Endothelial cell of umbilical vein (primary cell): Measurements from ENCODE around the gene S100A1. TPM values are rescaled to one million over a fixed set of nuclear protein-coding genes. Genes with fewer than 3 reads are reported as not detected.

Experiments used
- BruUV-seq: library from RNA; stranded (reverse); fragments of 400-500 nt; replicated peaks from 2 replicates; lab custom pipeline; 2021; lab: Mats Ljungman, UMichigan
- CTCF ChIA-PET: fragments of 300-600, 350-600 bp; sonication (Branson Sonifier 250); formaldehyde crosslinking; loops from one replicate; lab custom pipeline; 2021; ENCODE audit warnings: antibody characterized with exemption, inconsistent platforms; lab: Charles Lee
- POLR2A ChIA-PET: fragments of 300-600, 350-600 bp; sonication (Branson Sonifier 250); formaldehyde crosslinking; loops from one replicate; lab custom pipeline; 2021; ENCODE audit warnings: antibody characterized with exemption, inconsistent platforms; lab: Charles Lee
- DNase-seq: peaks from one replicate; pipeline ENCODE4 v3.0.0-alpha.2; 2011; ENCODE audit warnings: low read depth, low spot score
- FAIRE-seq: peaks from 2 replicates; lab custom pipeline; 2011; peaks lifted over from hg19 to GRCh38; lab: Jason Lieb, UNC
- H2AFZ ChIP-seq: 2 replicates; pipeline ENCODE4 v1.6.0; 2012; ENCODE audit warnings: low read depth, low read length, control low read depth, inconsistent platforms
- H3K27ac ChIP-seq: 2 replicates; pipeline ENCODE4 v1.5.1; 2011; ENCODE audit warnings: low read depth, mild to moderate bottlenecking, control low read depth, low read length, moderate library complexity; ENCODE audit not compliant: insufficient read depth
- H3K27me3 ChIP-seq, 2 experiments: 2 replicates each; pipeline versions ENCODE4 v1.6.0 to v1.6.1; 2011; ENCODE audit warnings: low read length in 2 of 2, mixed read lengths in 1 of 2; ENCODE audit not compliant: control insufficient read depth in 2 of 2, insufficient read depth in 2 of 2
- H3K36me3 ChIP-seq, 2 experiments: 2 replicates in 1 of 2; 3 replicates in 1 of 2; pipeline ENCODE4 v1.5.1; 2011; ENCODE audit warnings: low read length in 2 of 2, mild to moderate bottlenecking in 1 of 2, moderate library complexity in 1 of 2; ENCODE audit not compliant: control insufficient read depth in 2 of 2, insufficient read depth in 2 of 2; ENCODE audit errors: extremely low read depth in 1 of 2
- H3K4me1 ChIP-seq: 3 replicates; pipeline ENCODE4 v1.5.1; 2011; ENCODE audit warnings: mild to moderate bottlenecking, low read length; ENCODE audit not compliant: control insufficient read depth, insufficient read depth; ENCODE audit errors: extremely low read depth
- H3K4me2 ChIP-seq: 2 replicates; pipeline ENCODE4 v1.6.1; 2011; ENCODE audit warnings: low read length, control low read depth, mixed read lengths; ENCODE audit not compliant: insufficient read depth
- H3K4me3 ChIP-seq, 3 experiments: fragments of 200-600 bp in 1 of 3; sonication (generic), shearing (Covaris generic) in 1 of 3; replicated peaks in 1 of 3; 2 replicates each; pipeline ENCODE4 v1.5.1; 2011 to 2016; ENCODE audit warnings: control low read depth in 3 of 3, low read length in 3 of 3, mild to moderate bottlenecking in 2 of 3, inconsistent platforms in 1 of 3, low read depth in 1 of 3, moderate library complexity in 1 of 3; ENCODE audit not compliant: insufficient read depth in 1 of 3
- H3K79me2 ChIP-seq: 2 replicates; pipeline ENCODE4 v1.6.0; 2012; ENCODE audit warnings: low read length, inconsistent platforms; ENCODE audit not compliant: control insufficient read depth, insufficient read depth
- H3K9ac ChIP-seq: replicated peaks from 2 replicates; pipeline ENCODE3; 2011; ENCODE audit warnings: low read length, control low read depth; ENCODE audit not compliant: insufficient read depth; ENCODE audit errors: extremely low read depth
- H3K9me1 ChIP-seq: replicated peaks from 3 replicates; pipeline ENCODE4 v1.6.0; 2011; ENCODE audit warnings: mild to moderate bottlenecking, low read length; ENCODE audit not compliant: control insufficient read depth, insufficient read depth; ENCODE audit errors: extremely low read depth
- H3K9me3 ChIP-seq: replicated peaks from 2 replicates; pipeline ENCODE4 v1.5.1; 2012; ENCODE audit warnings: low read length, inconsistent platforms; ENCODE audit not compliant: control insufficient read depth, insufficient read depth
- H4K20me1 ChIP-seq: replicated peaks from 2 replicates; pipeline ENCODE3; 2011; ENCODE audit warnings: mild to moderate bottlenecking, low read length; ENCODE audit not compliant: control insufficient read depth, insufficient read depth; ENCODE audit errors: extremely low read depth
- CTCF ChIP-seq, 2 donors: IDR thresholded peaks; 1 replicate in 1 of 2; 2 replicates in 1 of 2; pipeline ENCODE4 v1.5.1; 2011; ENCODE audit warnings: low read length in 2 of 2, mild to moderate bottlenecking in 2 of 2, moderate library complexity in 2 of 2, control low read depth in 1 of 2, inconsistent platforms in 1 of 2, low read depth in 1 of 2; ENCODE audit not compliant: insufficient read depth in 1 of 2; ENCODE audit errors: extremely low read depth in 1 of 2
- FOS ChIP-seq: IDR thresholded peaks from 2 replicates; pipeline ENCODE4 v1.6.1; 2011; ENCODE audit warnings: mild to moderate bottlenecking, low read length, moderate library complexity, borderline replicate concordance; ENCODE audit not compliant: insufficient read depth
- GATA2 ChIP-seq: IDR thresholded peaks from 2 replicates; pipeline ENCODE4 v1.7.0; 2011; ENCODE audit warnings: low read depth, mild to moderate bottlenecking, moderate library complexity, mixed read lengths, low read length; ENCODE audit not compliant: insufficient read length, insufficient read depth
- MAX ChIP-seq: IDR thresholded peaks from 2 replicates; pipeline ENCODE4 v1.6.1; 2011; ENCODE audit not compliant: insufficient read depth, insufficient read length
- POLR2A ChIP-seq: IDR thresholded peaks from 2 replicates; pipeline ENCODE4 v1.6.1; 2012; ENCODE audit warnings: low read depth, mild to moderate bottlenecking, control low read depth, low read length
- dilution Hi-C: fragments of 300-500 bp; cut with MboI; formaldehyde crosslinking; loops from one replicate; pipeline ENCODE4 v1.15.0; 2019; ENCODE audit warnings: low sequenced_read_pairs; ENCODE audit not compliant: extremely low pct_ligation_motif_present
- intact Hi-C: fragments of 100-400 bp; cut with micrococcal nuclease; formaldehyde crosslinking; loops from one replicate; pipeline ENCODE4 v1.10.0; 2022
- polyA plus RNA-seq, 4 experiments: library from polyadenylated mRNA; depleted of rRNA in 3 of 4; stranded (reverse) in 3 of 4; unstranded in 1 of 4; fragments of >200 nt; gene quantifications; 2 replicates each; pipeline versions ENCODE4 v1.2.1 to v1.2.3, GENCODE V29; 2011 to 2012; ENCODE audit warnings: missing spikeins in 1 of 4
- total RNA-seq: library from RNA; stranded (reverse); gene quantifications from 2 replicates; pipeline ENCODE4 v1.2.3, GENCODE V29; 2021

Gene S100A1
- total and polyA plus RNA-seq, 2 donors (not counting 3 experiments of a cell fraction or from before 2014, with no cell fraction given), result not detected

- H3K36me3 ChIP-seq, result no peaks in the 10 kb centered on the region
- no peak overlapping the region for H2AFZ ChIP-seq
- no peak for FAIRE-seq
These were observed 1.7 kb downstream of the S100A1 start for GRCh38 chr1:153629971-153630370.

More at GRCh38 chr1:153629971-153630370, 1.7 kb downstream of the S100A1 start:
- no peaks in the 10 kb centered on the region for H3K9me1 ChIP-seq
- no peak overlapping the region for H3K4me2 ChIP-seq
- DNase-seq, result no peak
- no TSS peak for BruUV-seq
- no peak overlapping the region for H3K9ac ChIP-seq
- peaks cover 20% of the 10 kb centered on the region for H3K4me1 ChIP-seq
- ChIA-PET POLR2A (interaction anchor here (0.7 kb wide), 1 partner anchor 32 kb away, joined by 3 read pairs; no protein-coding TSS in a partner anchor), CTCF (interaction anchor here (1.5 to 7.8 kb wide), 3 partner anchors 14 to 97 kb away, joined by 4 to 145 read pairs (median 51); partner anchors contain the start of gene S100A14)
- TF ChIP-seq MAX (no peak), FOS (no peak), CTCF (IDR thresholded peaks at IDR 0.05; ENCODE audit: extremely low read depth in 1 of 2, insufficient read depth in 1 of 2, low read depth in 1 of 2, low read length in 2 of 2) (no peak), GATA2 (no peak), POLR2A (no peak)
- no peak overlapping the region for H3K27ac ChIP-seq
- intact Hi-C loops, result loop anchor here (5.0 kb wide), 1 partner anchor 42 kb away; the partner anchor contains the start of gene ILF2
- H3K9me3 ChIP-seq, result no peaks in the 10 kb centered on the region
- H3K27me3 ChIP-seq, result no peaks in the 10 kb centered on the region
- dilution Hi-C loops, result no loop called here
- H4K20me1 ChIP-seq, result no peaks in the 10 kb centered on the region
- no peak overlapping the region for H3K4me3 ChIP-seq
- H3K79me2 ChIP-seq, result peaks cover 26% of the 10 kb centered on the region
